PFSK-1 (cell line): ENCODE measurements around the gene GRIPAP1.

Source experiments
- FOXP2 ChIP-seq: optimal IDR thresholded peaks from 2 replicates; pipeline ENCODE3; 2011; ENCODE audit warnings: borderline replicate concordance, control low read depth, inconsistent platforms; ENCODE audit not compliant: insufficient read depth; ENCODE audit errors: extremely low read length, extremely low read depth
- POLR2AphosphoS5 ChIP-seq: IDR thresholded peaks from 2 replicates; pipeline ENCODE4 v1.6.1; 2012; ENCODE audit warnings: low read depth, mild to moderate bottlenecking, control low read depth, low read length, moderate library complexity
- REST ChIP-seq, 2 experiments: IDR thresholded peaks; 2 replicates each; pipeline versions ENCODE4 v1.6.1 to v1.8.0; 2011 to 2012; ENCODE audit warnings: low read depth in 2 of 2, low read length in 2 of 2, control low read depth in 1 of 2, inconsistent platforms in 1 of 2, mild to moderate bottlenecking in 1 of 2, moderate library complexity in 1 of 2; ENCODE audit not compliant: insufficient read depth in 1 of 2
- SIN3A ChIP-seq: IDR thresholded peaks from 2 replicates; pipeline ENCODE4 v1.6.1; 2012; ENCODE audit warnings: mild to moderate bottlenecking, low read length, moderate library complexity, borderline replicate concordance; ENCODE audit not compliant: insufficient read depth
- TAF1 ChIP-seq: IDR thresholded peaks from 2 replicates; pipeline ENCODE4 v1.6.1; 2012; ENCODE audit warnings: low read length, control low read depth, borderline replicate concordance; ENCODE audit not compliant: insufficient read depth

Gene GRIPAP1

GRCh38 chrX:48942895-48943294 is 59.2 kb downstream of the GRIPAP1 start:
- no peak for TF ChIP-seq FOXP2
- no peak for TF ChIP-seq REST (IDR thresholded peaks at IDR 0.05; ENCODE audit: insufficient read depth in 1 of 2, low read depth in 2 of 2, low read length in 2 of 2)
- no peak for TF ChIP-seq SIN3A

- TF ChIP-seq POLR2AphosphoS5 (no peak), FOXP2 (no peak), TAF1 (no peak), REST (IDR thresholded peaks at IDR 0.05; ENCODE audit: insufficient read depth in 1 of 2, low read depth in 2 of 2, low read length in 2 of 2) (no peak), SIN3A (no peak)
These were observed 61.6 kb downstream of the GRIPAP1 start for GRCh38 chrX:48940404-48940955.

GRCh38 chrX:48939524-48940228 is 62.4 kb downstream of the GRIPAP1 start:
- TF ChIP-seq REST (IDR thresholded peaks at IDR 0.05; ENCODE audit: insufficient read depth in 1 of 2, low read depth in 2 of 2, low read length in 2 of 2), result no peak
- no peak for TF ChIP-seq TAF1
- TF ChIP-seq FOXP2, result no peak
- TF ChIP-seq SIN3A, result no peak
- TF ChIP-seq POLR2AphosphoS5, result no peak

- TF ChIP-seq REST (IDR thresholded peaks at IDR 0.05; ENCODE audit: insufficient read depth in 1 of 2, low read depth in 2 of 2, low read length in 2 of 2) (no peak), FOXP2 (no peak), TAF1 (no peak), SIN3A (no peak), POLR2AphosphoS5 (no peak)
These were observed 63.2 kb downstream of the GRIPAP1 start for GRCh38 chrX:48938721-48939425.
